Measurements from ENCODE around the gene CFB.
"Not testable (repeated sequence)": the region's sequence is repeated elsewhere in the genome, so short reads cannot be mapped to it uniquely, and the experiment has no call there.

CFB gene

DNA sequence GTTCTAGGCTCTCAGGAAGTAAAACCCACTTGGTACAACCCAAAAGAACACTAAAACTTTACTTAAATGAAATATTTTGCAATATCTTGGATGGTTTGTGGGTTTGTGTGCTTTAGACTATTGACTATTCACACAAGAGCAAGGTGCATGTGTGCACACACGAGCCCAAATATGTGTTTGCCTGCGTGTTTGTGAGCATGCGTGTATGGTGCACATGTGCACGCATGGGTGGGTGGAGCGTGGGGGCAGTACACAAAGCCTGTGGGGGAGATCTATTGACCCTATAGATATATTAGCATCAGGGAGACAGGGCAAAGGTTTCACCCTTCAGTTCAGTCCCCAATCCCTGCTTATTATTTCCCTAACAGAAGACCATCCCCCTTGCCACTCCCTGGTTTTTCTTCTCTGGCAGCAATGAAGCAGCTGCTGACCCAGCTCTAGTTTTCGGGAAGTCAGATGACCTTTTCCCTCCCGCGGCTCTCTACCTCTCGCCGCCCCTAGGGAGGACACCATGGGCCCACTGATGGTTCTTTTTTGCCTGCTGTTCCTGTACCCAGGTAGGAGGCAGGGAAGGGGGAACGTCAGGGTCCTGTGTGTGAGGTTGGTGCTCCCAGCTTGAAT lies 18.5 kb upstream of the CFB start, which contains the start of gene C2:
TSS of gene C2 (plus strand) at position 476 of the 621 bp plus-strand sequence. CDS start at position 512, 36 bp downstream.
- in situ Hi-C loops (cut with HindIII; ENCODE audit: low sequenced_read_pairs), result no loop called here
- no peak within 1 kb of the TSS for H3K4me3 ChIP-seq (ENCODE audit: low read depth, low read length)
- TF ChIP-seq, protein P1, sequence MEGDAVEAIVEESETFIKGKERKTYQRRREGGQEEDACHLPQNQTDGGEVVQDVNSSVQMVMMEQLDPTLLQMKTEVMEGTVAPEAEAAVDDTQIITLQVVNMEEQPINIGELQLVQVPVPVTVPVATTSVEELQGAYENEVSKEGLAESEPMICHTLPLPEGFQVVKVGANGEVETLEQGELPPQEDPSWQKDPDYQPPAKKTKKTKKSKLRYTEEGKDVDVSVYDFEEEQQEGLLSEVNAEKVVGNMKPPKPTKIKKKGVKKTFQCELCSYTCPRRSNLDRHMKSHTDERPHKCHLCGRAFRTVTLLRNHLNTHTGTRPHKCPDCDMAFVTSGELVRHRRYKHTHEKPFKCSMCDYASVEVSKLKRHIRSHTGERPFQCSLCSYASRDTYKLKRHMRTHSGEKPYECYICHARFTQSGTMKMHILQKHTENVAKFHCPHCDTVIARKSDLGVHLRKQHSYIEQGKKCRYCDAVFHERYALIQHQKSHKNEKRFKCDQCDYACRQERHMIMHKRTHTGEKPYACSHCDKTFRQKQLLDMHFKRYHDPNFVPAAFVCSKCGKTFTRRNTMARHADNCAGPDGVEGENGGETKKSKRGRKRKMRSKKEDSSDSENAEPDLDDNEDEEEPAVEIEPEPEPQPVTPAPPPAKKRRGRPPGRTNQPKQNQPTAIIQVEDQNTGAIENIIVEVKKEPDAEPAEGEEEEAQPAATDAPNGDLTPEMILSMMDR (IDR thresholded peaks at IDR 0.05; ENCODE audit: low read depth, low read length, missing control alignments), result no peak
- DNase-seq (ENCODE audit: low read depth), result no peak

DNA sequence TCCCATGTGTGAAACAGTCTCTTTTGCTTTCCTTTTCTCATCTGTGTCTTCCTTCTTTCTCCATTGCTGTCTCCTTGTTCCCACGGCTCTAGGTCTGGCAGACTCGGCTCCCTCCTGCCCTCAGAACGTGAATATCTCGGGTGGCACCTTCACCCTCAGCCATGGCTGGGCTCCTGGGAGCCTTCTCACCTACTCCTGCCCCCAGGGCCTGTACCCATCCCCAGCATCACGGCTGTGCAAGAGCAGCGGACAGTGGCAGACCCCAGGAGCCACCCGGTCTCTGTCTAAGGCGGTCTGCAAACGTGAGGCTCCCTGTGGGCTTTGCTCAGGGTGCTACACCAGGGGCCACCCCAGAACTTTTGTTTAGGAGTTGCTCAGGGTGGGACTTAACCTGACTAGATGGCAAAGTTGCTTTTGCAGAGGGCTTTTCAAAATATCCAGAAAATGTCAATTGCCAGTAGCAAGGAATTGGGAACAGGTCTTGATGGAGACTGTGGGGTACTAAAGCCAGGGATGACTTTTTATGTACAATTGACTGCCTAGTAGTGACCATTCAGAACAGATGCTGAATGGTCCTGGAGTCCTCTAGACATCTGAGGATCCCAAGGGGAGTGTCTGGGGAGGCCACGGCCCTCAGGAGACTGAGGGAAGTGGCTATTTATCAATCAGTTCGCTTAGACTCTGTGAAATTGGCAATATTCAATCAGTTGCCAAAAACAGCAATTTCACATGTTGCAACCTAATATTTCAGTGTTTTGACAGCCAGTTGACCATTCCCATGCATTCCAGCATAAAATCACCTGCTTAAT lies 17.8 kb upstream of the CFB start:
- in situ Hi-C loops (cut with HindIII; ENCODE audit: low sequenced_read_pairs), result no loop called here
- no peak for DNase-seq (ENCODE audit: low read depth)
- TF ChIP-seq, protein P1 (IDR thresholded peaks at IDR 0.05; ENCODE audit: low read depth, low read length, missing control alignments), result no peak
- H3K4me3 ChIP-seq (ENCODE audit: low read depth, low read length), result no peak overlapping the region

DNA sequence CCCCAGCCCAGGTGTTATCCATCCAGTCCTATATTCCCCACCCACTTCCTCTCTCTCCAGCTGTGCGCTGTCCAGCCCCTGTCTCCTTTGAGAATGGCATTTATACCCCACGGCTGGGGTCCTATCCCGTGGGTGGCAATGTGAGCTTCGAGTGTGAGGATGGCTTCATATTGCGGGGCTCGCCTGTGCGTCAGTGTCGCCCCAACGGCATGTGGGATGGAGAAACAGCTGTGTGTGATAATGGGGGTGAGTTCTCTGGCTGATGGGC lies 17.3 kb upstream of the CFB start:
- no peak for DNase-seq (ENCODE audit: low read depth)
- in situ Hi-C loops (cut with HindIII; ENCODE audit: low sequenced_read_pairs), result no loop called here
- H3K4me3 ChIP-seq (ENCODE audit: low read depth, low read length), result no peak overlapping the region
- TF ChIP-seq, protein P1 (IDR thresholded peaks at IDR 0.05; ENCODE audit: low read depth, low read length, missing control alignments), result no peak

DNA sequence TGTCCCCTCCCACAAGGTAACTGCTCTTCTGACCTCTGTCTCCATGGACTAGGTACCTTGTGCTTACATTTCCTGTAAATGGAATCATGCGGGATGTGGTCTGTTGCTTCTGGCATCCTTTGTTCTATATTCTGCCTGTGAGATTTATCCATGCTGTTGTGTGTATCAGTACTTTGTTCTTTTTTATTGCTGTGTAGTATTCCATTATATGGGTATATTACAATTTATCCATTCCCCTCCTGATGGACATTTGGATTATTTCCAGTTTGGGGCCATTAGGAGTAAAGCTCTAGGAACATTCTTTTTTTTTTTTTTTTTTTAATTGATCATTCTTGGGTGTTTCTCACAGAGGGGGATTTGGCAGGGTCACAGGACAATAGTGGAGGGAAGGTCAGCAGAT lies 14.9 kb upstream of the CFB start:
- no peak for DNase-seq (ENCODE audit: low read depth)
- no peak overlapping the region for H3K4me3 ChIP-seq (ENCODE audit: low read depth, low read length)
- in situ Hi-C loops (cut with HindIII; ENCODE audit: low sequenced_read_pairs), result no loop called here
- TF ChIP-seq, protein P1 (IDR thresholded peaks at IDR 0.05; ENCODE audit: low read depth, low read length, missing control alignments), result no peak

DNA sequence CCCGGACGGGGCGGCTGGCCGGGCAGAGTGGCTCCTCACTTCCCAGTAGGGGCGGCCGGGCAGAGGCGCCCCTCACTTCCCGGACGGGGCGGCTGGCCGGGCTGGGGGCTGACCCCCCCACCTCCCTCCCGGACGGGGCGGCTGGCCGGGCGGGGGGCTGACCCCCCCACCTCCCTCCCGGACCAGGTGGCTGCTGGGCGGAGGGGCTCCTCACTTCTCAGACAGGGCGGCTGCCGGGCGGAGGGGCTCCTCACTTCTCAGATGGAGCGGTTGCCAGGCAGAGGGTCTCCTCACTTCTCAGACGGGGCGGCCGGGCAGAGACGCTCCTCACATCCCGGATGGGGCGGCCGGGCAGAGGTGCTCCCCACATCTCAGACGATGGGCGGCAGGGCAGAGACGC lies 13.8 kb upstream of the CFB start:
- DNase-seq (ENCODE audit: low read depth); in situ Hi-C loops (cut with HindIII; ENCODE audit: low sequenced_read_pairs); H3K4me3 ChIP-seq (ENCODE audit: low read depth, low read length): not testable (repeated sequence)

DNA sequence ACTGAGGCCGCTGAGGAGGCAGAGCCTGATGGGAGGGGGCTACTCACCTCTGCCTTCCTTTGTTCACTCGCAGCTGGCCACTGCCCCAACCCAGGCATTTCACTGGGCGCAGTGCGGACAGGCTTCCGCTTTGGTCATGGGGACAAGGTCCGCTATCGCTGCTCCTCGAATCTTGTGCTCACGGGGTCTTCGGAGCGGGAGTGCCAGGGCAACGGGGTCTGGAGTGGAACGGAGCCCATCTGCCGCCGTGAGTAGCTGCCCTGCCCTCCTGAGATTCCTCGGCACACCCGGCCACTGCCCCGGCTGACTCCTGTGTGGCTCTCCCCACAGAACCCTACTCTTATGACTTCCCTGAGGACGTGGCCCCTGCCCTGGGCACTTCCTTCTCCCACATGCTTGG lies 12.4 kb upstream of the CFB start:
- in situ Hi-C loops (cut with HindIII; ENCODE audit: low sequenced_read_pairs), result no loop called here
- no peak overlapping the region for H3K4me3 ChIP-seq (ENCODE audit: low read depth, low read length)
- DNase-seq (ENCODE audit: low read depth), result no peak
- TF ChIP-seq, protein P1 (IDR thresholded peaks at IDR 0.05; ENCODE audit: low read depth, low read length, missing control alignments), result no peak

DNA sequence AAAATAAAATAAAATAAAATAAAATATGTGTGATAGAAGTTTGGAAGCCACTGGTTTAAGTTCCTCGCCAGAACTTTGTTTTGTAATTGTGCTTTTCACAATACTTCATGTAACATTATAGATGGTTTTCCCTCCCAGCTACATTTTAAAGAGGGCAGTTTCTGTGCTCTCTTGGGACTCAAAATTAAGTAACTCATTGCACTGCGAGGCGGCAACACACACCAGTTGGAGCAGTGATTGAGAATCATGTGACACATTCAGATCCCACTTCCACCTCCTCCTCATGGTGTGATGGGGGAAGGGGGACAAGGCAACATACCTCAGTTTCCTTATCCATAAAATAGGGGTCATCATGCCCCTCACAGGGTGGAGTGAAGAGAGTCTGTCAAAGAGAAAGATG lies 10.9 kb upstream of the CFB start:
- H3K4me3 ChIP-seq (ENCODE audit: low read depth, low read length), result no peak overlapping the region
- in situ Hi-C loops (cut with HindIII; ENCODE audit: low sequenced_read_pairs), result no loop called here
- TF ChIP-seq, protein P1 (IDR thresholded peaks at IDR 0.05; ENCODE audit: low read depth, low read length, missing control alignments), result no peak
- DNase-seq (ENCODE audit: low read depth), result no peak

Measured in astrocyte of the cerebellum (primary cell).